T-helper 1 cell (primary cell): ENCODE results near the gene SCOC.
A peak's percentile ranks its signal among the peaks of the same experiment; 100 is the strongest.
"Not testable (repeated sequence)": the region's sequence is repeated elsewhere in the genome, so short reads cannot be mapped to it uniquely, and the experiment has no call there.

ENCODE experiments used
- DNase-seq, 5 donors: peaks; one replicate each; pipeline ENCODE4 v3.0.0-alpha.2; 2012 to 2020

SCOC gene

DNA sequence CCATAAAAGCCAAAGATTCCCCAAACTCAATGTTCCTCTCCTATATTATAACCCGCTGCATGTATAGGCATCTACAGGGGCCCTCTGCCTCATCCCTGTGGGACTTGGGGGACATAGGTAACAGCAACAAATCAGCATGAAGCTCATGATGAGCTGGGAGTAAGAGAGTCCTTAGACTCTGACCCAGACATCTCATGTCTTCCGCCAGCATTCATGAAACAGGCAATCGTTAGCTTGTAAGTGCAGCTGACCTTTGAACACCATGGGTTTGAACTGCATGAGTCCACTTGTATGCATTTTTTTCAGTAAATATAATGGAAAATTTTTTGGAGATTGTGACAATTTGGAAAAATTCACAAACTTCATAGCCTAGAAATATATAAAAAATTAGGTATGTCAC lies 10.4 kb upstream of the SCOC start:
- DNase-seq, result no peak

- DNase-seq, result no peak
These were observed 9.9 kb upstream of the SCOC start for GRCh38 chr4:140363558-140363957.

DNA sequence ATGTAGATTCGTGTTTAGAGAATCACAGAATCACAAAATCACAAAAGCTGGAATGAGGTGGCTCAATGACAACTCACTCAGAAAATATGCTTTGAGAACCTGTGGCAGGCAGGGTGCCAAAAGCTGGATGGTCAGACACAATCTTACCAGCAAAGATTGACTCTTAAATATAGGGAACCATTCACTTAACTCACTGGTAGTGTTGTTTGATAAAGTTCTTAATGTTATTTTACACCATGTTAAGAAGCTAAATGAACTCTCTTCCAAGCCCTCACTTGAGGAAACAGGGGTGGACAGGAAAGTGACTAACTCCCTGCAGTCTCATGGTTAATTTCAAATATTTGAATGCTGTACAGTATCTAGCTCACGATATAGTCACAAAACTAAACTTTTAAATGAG lies 5.7 kb upstream of the SCOC start:
- no peak for DNase-seq

DNA sequence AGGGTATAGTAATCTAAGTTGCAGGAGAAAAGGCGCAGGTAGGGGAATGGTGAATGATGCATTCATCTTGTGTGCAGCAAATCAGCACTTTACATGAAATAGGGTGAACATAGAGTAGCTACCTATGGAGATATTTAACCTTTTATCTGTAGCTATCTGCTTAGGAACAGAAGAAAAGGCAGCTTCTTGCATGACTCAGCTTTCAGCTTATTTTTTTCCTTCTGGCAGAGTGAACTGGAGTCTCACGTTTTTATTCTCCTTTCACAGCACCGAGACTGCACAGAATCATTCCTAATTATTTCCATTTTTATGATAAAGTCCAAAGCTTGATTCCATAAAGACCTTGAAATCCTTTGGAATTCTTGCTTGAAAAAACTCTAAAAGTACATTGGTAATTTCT lies 4.8 kb upstream of the SCOC start:
- DNase-seq, result no peak

GRCh38 chr4:140372751-140373327 lies 607 bp upstream of the SCOC start:
- peak in 3 of 5 donors; percentile 8 to 55 (median 16) for DNase-seq

GRCh38 chr4:140374130-140374477 lies 658 bp downstream of the SCOC start:
- DNase-seq, result no peak

DNA sequence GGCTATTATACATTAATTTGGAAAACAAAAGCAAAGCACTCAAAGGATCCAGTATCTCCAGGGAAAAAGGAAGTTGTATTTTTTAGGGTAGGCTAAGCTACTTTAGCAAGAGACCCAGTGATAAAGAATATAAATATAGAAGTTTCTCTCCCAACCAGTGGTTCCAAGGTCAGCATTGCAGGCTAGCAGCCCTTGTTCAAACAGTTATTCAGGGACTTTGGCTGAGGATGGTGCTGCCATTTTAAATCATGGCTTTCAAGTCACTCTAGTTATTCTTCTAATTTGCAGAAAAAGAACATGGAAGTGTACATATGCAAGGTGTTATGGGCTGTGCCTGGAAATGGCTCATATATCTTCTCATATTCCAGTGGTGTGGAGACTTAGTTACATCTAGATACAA lies 9.3 kb downstream of the SCOC start:
- DNase-seq, result no peak

DNA sequence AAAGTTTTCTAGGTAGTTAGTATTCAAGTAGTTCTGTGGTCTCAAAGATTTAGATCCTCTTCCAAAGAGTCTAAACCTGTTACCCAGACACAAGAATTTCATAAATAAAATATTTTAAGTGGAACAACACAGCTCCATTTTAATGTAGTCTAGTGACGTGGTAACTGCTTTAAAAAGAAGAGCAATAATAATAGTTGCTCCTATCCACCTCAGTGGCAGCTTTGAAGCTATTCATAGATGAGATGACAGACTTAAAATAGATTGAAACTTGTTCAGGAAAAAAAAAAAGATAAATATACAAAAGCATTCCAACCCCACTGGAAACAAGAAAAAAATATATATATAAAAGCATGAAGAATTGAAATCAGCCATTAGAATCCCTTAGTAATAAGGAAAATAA lies 14.6 kb downstream of the SCOC start:
- DNase-seq, result no peak

DNA sequence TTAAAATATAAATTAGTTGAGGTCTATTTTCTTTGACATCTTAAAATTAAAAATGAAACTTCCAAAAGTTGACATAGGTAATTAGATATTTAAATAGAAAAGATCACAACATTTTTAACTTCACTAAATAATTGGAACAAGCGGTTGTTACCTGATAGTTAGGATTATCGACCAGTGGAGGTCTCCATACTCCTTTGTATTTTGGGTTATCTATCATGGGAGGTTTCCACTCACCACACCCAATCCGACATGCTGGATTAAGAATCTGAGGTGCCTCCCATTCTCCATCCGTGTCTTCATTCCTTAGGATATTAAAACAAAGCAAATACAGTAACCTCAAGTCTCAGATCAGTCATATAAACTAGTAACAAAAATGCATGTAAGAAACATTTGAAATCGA lies 22.2 kb downstream of the SCOC start:
- DNase-seq, result no peak

- DNase-seq, result no peak
These were observed 26.7 kb downstream of the SCOC start for GRCh38 chr4:140400111-140400510.

DNA sequence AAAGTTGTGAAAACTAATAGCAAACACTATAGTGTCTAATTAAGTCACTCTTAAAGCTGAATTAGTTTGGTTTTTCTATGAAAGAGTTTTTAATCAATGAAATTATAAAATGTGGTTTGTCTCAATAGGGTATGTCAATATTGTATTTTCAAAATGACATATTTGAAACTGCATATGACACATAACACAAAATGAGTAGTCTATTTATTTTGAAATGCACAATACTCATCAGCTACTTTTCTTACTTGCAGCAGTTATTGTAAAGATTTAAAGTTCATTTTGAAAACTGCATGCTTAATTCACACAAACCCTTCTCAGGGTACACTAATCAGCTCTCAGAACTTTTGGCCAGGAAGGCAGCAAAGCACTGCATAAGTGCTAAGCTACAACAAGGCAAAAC lies 32.8 kb downstream of the SCOC start:
- DNase-seq, result no peak

GRCh38 chr4:140408974-140409373 lies 35.5 kb downstream of the SCOC start:
- DNase-seq, result no peak

DNA sequence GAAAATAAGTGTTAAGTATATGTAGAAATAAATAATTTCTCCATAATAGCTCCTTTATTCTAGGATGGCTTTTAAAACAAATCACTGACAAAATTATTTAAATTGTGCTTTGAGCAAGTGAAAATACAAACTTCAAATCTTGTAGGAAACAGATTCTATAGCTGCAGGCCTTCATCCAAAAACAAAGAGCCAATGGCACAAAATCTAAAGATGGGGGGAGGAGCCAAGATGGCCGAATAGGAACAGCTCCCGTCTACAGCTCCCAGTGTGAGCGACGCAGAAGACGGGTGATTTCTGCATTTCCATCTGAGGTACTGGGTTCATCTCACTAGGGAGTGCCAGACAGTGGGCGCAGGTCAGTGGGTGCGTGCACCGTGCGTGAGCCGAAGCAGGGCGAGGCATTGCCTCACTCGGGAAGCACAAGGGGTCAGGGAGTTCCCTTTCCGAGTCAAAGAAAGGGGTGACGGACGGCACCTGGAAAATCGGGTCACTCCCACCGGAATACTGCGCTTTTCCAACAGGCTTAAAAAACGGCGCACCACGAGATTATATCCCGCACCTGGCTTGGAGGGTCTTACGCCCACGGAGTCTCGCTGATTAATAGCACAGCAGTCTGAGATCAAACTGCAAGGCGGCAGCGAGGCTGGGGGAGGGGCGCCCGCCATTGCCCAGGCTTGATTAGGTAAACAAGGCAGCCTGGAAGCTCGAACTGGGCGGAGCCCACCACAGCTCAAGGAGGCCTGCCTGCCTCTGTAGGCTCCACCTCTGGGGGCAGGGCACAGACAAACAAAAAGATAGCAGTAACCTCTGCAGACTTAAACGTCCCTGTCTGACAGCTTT lies 39.9 kb downstream of the SCOC start:
- not testable (repeated sequence) for DNase-seq

GRCh38 chr4:140423106-140423505 lies 49.7 kb downstream of the SCOC start:
- DNase-seq, result no peak

- no peak for DNase-seq
These were observed 53.2 kb downstream of the SCOC start for GRCh38 chr4:140426610-140427105.

DNA sequence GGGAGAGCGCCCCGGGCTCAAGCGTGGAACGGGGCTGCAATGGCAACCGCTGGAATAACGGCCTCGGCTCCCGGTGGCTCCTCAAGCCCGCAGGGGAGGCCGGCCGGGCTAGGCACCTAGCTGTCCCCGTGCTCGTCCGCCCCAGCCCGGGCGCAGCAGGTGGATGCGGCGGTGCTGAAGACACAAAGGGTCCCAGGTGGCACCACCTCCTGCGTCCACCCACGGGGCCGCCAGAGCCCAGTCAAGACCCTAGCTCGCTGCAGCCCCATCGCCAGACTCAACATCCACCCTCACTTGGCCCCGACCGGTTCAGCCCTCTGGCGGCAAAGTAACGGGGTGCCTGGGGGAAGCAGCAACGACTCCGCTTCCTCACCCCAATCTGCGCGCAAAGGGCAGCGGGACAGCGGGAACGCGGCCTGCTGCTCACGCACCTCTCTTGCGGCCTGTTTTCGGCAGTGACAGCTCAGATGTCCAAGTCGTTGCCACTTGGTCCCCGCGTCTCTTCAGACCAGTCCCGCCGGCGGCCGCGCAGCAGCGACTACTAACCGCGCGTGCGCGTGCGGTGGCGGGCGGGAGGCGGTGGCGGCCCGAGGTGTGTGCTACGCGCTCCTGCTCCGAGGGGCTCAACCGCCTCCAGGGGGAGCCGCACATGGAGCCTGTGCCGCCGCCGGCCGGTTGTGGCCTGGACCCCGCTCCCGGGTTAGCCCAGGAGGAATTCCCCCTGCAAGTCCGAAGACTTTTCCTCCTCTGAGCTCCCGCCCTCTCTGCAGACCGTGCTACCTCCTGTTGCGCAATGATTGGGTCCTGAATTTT lies 53.9 kb downstream of the SCOC start, which contains the start of gene CLGN:
Gene CLGN, minus strand, starts transcription at position 543 of the 813 bp plus-strand sequence. CDS start 14,570 bp downstream, outside the sequence.
- DNase-seq, result peak in 4 of 5 donors; percentile 3 to 30 (median 9)

DNA sequence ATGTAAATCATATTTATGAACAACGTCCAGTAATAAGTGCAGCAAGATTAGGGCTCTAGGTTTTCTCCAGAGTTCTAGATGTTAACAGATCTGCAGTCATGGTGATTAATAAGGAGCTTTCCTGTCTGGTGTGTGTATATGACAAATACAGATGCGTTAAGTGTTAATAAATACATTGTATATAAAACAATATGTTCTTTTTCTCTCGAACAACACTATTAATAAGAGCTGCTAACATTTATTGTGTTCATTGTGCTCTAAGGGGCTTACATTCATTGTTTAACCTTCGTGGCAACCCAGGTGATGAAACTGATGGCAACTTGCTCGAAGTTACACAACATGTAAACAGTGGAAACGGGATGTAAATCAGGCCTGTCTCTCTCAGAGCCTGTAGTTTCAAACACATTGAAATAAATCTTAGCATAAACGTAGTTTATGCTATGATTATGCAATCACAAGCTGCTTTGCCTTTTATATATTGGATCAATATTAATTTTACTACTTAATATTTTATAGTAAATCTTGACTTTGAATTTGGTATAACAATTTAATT lies 54.5 kb downstream of the SCOC start:
- no peak for DNase-seq
